NCI-H146 (cell line): Measurements from ENCODE around the gene TBX2.

Source experiments
- DNase-seq: peaks from one replicate; lab custom pipeline; 2025; lab: John Stamatoyannopoulos, UW

The TBX2 gene

GRCh38 chr17:61402073-61402541 is 2.5 kb downstream of the TBX2 start:
- no peak for DNase-seq

- DNase-seq = peak; percentile 39
Measured at GRCh38 chr17:61402978-61403800, 3.5 kb downstream of the TBX2 start.

- DNase-seq = no peak
Measured at GRCh38 chr17:61403801-61404662, 4.4 kb downstream of the TBX2 start.

GRCh38 chr17:61404663-61404912 is 4.9 kb downstream of the TBX2 start:
- DNase-seq = no peak

- no peak for DNase-seq
Measured at GRCh38 chr17:61404913-61405685, 5.5 kb downstream of the TBX2 start.

- no peak for DNase-seq
Measured at GRCh38 chr17:61405686-61406536, 6.3 kb downstream of the TBX2 start.

- DNase-seq = no peak
Measured at GRCh38 chr17:61406537-61406845, 6.8 kb downstream of the TBX2 start.

- DNase-seq = no peak
Measured at GRCh38 chr17:61406971-61407911, 7.6 kb downstream of the TBX2 start.

- no peak for DNase-seq
Measured at GRCh38 chr17:61408151-61409041, 8.8 kb downstream of the TBX2 start.

GRCh38 chr17:61409301-61410112 is 9.9 kb downstream of the TBX2 start:
- DNase-seq = peak; percentile 44

GRCh38 chr17:61410141-61411010 is 10.7 kb downstream of the TBX2 start:
- no peak for DNase-seq

- DNase-seq = no peak
Measured at GRCh38 chr17:61411011-61411260, 11.3 kb downstream of the TBX2 start.

GRCh38 chr17:61411261-61412142 is 11.9 kb downstream of the TBX2 start:
- peak; percentile 65 for DNase-seq

GRCh38 chr17:61412143-61412859 is 12.7 kb downstream of the TBX2 start:
- peak; percentile 87 for DNase-seq

GRCh38 chr17:61412860-61413660 is 13.4 kb downstream of the TBX2 start:
- peak; percentile 64 for DNase-seq
